Heart right ventricle (tissue), 16 donors: ENCODE results near the gene POLR2H. TPM values are rescaled to one million over a fixed set of nuclear protein-coding genes. Genes with fewer than 3 reads are reported as not detected.

Source experiments
- ATAC-seq, 8 donors: fragments of 200-7000 bp; cut with Tn5 transposase; one replicate each; pipeline ENCODE4 v1.9.1; 2020; ENCODE audit warnings: mild to moderate bottlenecking in 8 of 8, moderate library complexity in 8 of 8, moderate number of reproducible peaks in 1 of 8
- DNase-seq, 2 donors: peaks; one replicate each; pipeline ENCODE4 v3.0.0-alpha.2; 2020
- H3K27ac ChIP-seq, 10 donors: fragments of 200-600 bp; sonication (generic) in 2 of 10; one replicate each; pipeline versions ENCODE4 v1.5.0 to v1.8.0; 2020 to 2022; ENCODE audit warnings: mild to moderate bottlenecking in 3 of 10
- H3K27me3 ChIP-seq, 7 donors: fragments of 200-600 bp; one replicate each; pipeline ENCODE4 v1.8.0; 2021 to 2022; ENCODE audit warnings: mild to moderate bottlenecking in 2 of 7
- H3K36me3 ChIP-seq, 9 donors: fragments of 200-600 bp; sonication (generic) in 1 of 9; one replicate each; pipeline versions ENCODE4 v1.5.0 to v1.8.0; 2020 to 2022; ENCODE audit warnings: mild to moderate bottlenecking in 2 of 9
- H3K4me1 ChIP-seq, 9 donors: fragments of 200-600 bp; sonication (generic) in 1 of 9; one replicate each; pipeline versions ENCODE4 v1.5.0 to v1.8.0; 2020 to 2022; ENCODE audit warnings: mild to moderate bottlenecking in 4 of 9
- H3K4me3 ChIP-seq, 10 donors: fragments of 200-600 bp; sonication (generic) in 2 of 10; one replicate each; pipeline versions ENCODE4 v1.5.0 to v1.8.0; 2020 to 2022; ENCODE audit warnings: mild to moderate bottlenecking in 7 of 10, moderate library complexity in 2 of 10
- H3K9me3 ChIP-seq, 11 donors: fragments of 200-600 bp in 10 of 11; sonication (generic) in 2 of 11; one replicate each; pipeline versions ENCODE4 v1.5.0 to v1.8.0; 2013 to 2022; ENCODE audit warnings: mild to moderate bottlenecking in 2 of 11, control low read depth in 1 of 11, moderate library complexity in 1 of 11
- WGBS, 2 donors: extraction: QIAGEN DNeasy Blood & Tissue Kit; methylation state at CpG; one replicate each; pipeline ENCODE4 v1.1.7; 2013; ENCODE audit warnings: inconsistent platforms in 1 of 2; 5-methylcytosine and 5-hydroxymethylcytosine counted together
- intact Hi-C, 10 donors: fragments of 100-400 bp; cut with DNase I; formaldehyde crosslinking; loops; one replicate each; pipeline versions ENCODE4 v1.11.1 to v1.14.2; 2022
- polyA plus RNA-seq, 2 donors: library from polyadenylated mRNA; stranded (reverse); fragments of 200-250 nt; gene quantifications; one replicate each; pipeline ENCODE4 v1.2.3, GENCODE V29; 2013
- total RNA-seq, 10 donors: library from RNA; stranded (reverse); fragmentation: NEBNext Ultra II Directional in 3 of 10; extraction: Animal tissue kit (Norgen Biotek cat#: 25700) in 3 of 10; gene quantifications; one replicate each; pipeline versions ENCODE4 v1.2.1 to v1.2.4, GENCODE V29; 2021 to 2023
- TF ChIP-seq, protein P1 (sequence below), 9 donors: fragments of 200-600 bp; sonication (generic) in 2 of 9; IDR thresholded peaks; one replicate each; pipeline versions ENCODE4 v1.5.0 to v1.8.0; 2021 to 2022; ENCODE audit warnings: antibody characterized with exemption in 9 of 9, mild to moderate bottlenecking in 5 of 9, moderate library complexity in 1 of 9
- donor health status: Arrhythmogenic right ventricular cardiomyopathy.
- donor health status: ischemic (EF 13 %, LVEDD 7.1; RV severe dilation, severe dysfunction).
- donor health status: healthy with polysubstance abuse.
- donor health status: DM: no; HTN: yes; CAD: no.
- donor health status: DM: no; HTN: no; CAD: no.
- donor health status: ischemic (EF 25% LVEDD 6.9; RV normal size, moderate dysfunction).
- donor health status: ischemic (EF 25% LVEDD 5.7; RV mildly dilated, moderate dysfunction).
- donor health status: healthy.
- donor health status: DM: yes; HTN: yes; CAD: no.
- donor health status: Ischemic cardiomyopathy.
- donor health status: ischemic (EF 35%, LVEDD 5.7; RV mildly dilated, moderate dysfunction).
- donor health status: nonischemic (EF 11% LVEDD 7.7; RV severe dilation, severe dysfunction).
- donor health status: DM: yes; HTN: yes; CAD: no.
- donor health status: PGD.
- donor health status: ischemic (EF 29% LVEDD 5.4; RV normal size, mild dysfunction).
- donor health status: nonischemic (EF 23%, LVEDD 6.1; RV moderate dilation, normal function).

Gene POLR2H
- total and polyA plus RNA-seq, 12 donors, result 17.4 to 63.7 (median 24.5) TPM

- Histone ChIP-seq H3K4me1 (peaks cover 7 to 36% (median 21%) of the 10 kb centered on the region in 9 donors), H3K9me3 (no peaks in the 10 kb centered on the region), H3K4me3 (no peak overlapping the region), H3K36me3 (peaks cover 0 to 31% (median 0%) of the 10 kb centered on the region in 9 donors), H3K27ac (no peak overlapping the region), H3K27me3 (peaks cover 0 to 71% (median 48%) of the 10 kb centered on the region in 7 donors)
- TF ChIP-seq, protein P1, sequence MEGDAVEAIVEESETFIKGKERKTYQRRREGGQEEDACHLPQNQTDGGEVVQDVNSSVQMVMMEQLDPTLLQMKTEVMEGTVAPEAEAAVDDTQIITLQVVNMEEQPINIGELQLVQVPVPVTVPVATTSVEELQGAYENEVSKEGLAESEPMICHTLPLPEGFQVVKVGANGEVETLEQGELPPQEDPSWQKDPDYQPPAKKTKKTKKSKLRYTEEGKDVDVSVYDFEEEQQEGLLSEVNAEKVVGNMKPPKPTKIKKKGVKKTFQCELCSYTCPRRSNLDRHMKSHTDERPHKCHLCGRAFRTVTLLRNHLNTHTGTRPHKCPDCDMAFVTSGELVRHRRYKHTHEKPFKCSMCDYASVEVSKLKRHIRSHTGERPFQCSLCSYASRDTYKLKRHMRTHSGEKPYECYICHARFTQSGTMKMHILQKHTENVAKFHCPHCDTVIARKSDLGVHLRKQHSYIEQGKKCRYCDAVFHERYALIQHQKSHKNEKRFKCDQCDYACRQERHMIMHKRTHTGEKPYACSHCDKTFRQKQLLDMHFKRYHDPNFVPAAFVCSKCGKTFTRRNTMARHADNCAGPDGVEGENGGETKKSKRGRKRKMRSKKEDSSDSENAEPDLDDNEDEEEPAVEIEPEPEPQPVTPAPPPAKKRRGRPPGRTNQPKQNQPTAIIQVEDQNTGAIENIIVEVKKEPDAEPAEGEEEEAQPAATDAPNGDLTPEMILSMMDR (IDR thresholded peaks at IDR 0.05), result no peak
- no peak for ATAC-seq
- 86 to 94% methylated on average over 16 of the region's 16 CpGs for WGBS, 2 donors
- DNase-seq, result no peak
- intact Hi-C loops, result loop anchor here in 1 of 10 donors (10.0 kb wide), 1 partner anchor 392 kb away; no protein-coding TSS in a partner anchor
Observed at GRCh38 chr3:184382326-184383032, 21.0 kb downstream of the POLR2H start.

DNA sequence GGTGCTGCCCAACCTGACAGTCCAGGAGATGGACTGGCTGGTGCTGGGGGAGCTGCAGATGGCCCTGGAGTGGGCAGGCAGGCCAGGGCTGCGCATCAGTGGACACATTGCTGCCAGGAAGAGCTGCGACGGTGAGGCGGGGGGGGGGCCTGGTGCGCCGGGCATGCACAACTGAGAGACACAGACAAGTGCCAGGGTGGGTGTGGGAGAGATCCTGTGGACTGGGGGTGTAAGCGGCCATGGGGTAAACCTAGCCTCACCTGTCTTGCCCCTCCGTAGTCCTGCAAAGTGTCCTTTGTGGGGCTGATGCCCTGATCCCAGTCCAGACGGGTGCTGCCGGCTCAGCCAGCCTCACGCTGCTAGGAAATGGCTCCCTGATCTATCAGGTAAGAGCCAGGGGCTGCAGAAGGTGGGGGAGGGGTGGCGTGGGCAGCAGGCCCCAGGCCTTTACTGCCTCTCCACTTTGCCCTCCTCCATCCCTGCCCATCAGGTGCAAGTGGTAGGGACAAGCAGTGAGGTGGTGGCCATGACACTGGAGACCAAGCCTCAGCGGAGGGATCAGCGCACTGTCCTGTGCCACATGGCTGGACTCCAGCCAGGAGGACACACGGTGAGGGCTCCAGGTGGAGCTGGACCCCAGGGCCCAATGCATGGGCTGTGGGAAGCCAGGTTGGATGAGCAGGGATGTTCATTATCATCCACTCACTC lies 21.7 kb downstream of the POLR2H start:
- peaks cover 0 to 63% (median 41%) of the 10 kb centered on the region in 7 donors for H3K27me3 ChIP-seq
- TF ChIP-seq, protein P1 (IDR thresholded peaks at IDR 0.05), result no peak
- no peak overlapping the region for H3K4me3 ChIP-seq
- H3K4me1 ChIP-seq, result peaks cover 3 to 29% (median 18%) of the 10 kb centered on the region in 9 donors
- H3K27ac ChIP-seq, result no peak overlapping the region
- H3K36me3 ChIP-seq, result peaks cover 0 to 31% (median 0%) of the 10 kb centered on the region in 9 donors
- intact Hi-C loops, result loop anchor here in 1 of 10 donors (10.0 kb wide), 1 partner anchor 392 kb away; no protein-coding TSS in a partner anchor
- ATAC-seq (no peak), DNase-seq (no peak)
- no peaks in the 10 kb centered on the region for H3K9me3 ChIP-seq
- 96 to 97% methylated on average over 15 of the region's 15 CpGs for WGBS, 2 donors

- no peak overlapping the region for H3K27ac ChIP-seq
- no peak for DNase-seq
- peaks cover 3 to 18% (median 15%) of the 10 kb centered on the region in 9 donors for H3K4me1 ChIP-seq
- intact Hi-C loops, result loop anchor here in 1 of 10 donors (10.0 kb wide), 1 partner anchor 390 kb away; no protein-coding TSS in a partner anchor
- H3K36me3 ChIP-seq, result peaks cover 0 to 39% (median 0%) of the 10 kb centered on the region in 9 donors
- H3K27me3 ChIP-seq, result peaks cover 0 to 52% (median 32%) of the 10 kb centered on the region in 7 donors
- H3K4me3 ChIP-seq, result no peak overlapping the region
- TF ChIP-seq, protein P1 (IDR thresholded peaks at IDR 0.05), result no peak
- ATAC-seq, result no peak
- no peaks in the 10 kb centered on the region for H3K9me3 ChIP-seq
- WGBS, 2 donors, result 83 to 88% methylated on average over 9 of the region's 9 CpGs
Observed at GRCh38 chr3:184384342-184384741, 22.8 kb downstream of the POLR2H start.

- Histone ChIP-seq H3K27ac (no peak overlapping the region), H3K9me3 (no peaks in the 10 kb centered on the region), H3K4me1 (peaks cover 3 to 17% (median 15%) of the 10 kb centered on the region in 9 donors), H3K27me3 (peaks cover 0 to 49% (median 32%) of the 10 kb centered on the region in 7 donors), H3K4me3 (no peak overlapping the region), H3K36me3 (peaks cover 0 to 39% (median 0%) of the 10 kb centered on the region in 9 donors)
- TF ChIP-seq, protein P1 (IDR thresholded peaks at IDR 0.05), result no peak
- intact Hi-C loops, result loop anchor here in 1 of 10 donors (10.0 kb wide), 1 partner anchor 390 kb away; no protein-coding TSS in a partner anchor
- 93 to 96% methylated on average over 8 of the region's 8 CpGs for WGBS, 2 donors
- no peak for ATAC-seq
- DNase-seq, result no peak
Observed at GRCh38 chr3:184384856-184385422, 23.4 kb downstream of the POLR2H start.
